Fibroblast of pulmonary artery (primary cell): Measurements from ENCODE around the gene PTPN13.

Source experiments
- DNase-seq: peaks from one replicate; pipeline ENCODE4 v3.0.0-alpha.2; 2010; ENCODE audit warnings: low read depth
- H3K4me3 ChIP-seq: replicated peaks from 2 replicates; pipeline ENCODE4 v1.5.1; 2011; ENCODE audit warnings: low read depth, mild to moderate bottlenecking, control low read depth, low read length, moderate library complexity
- CTCF ChIP-seq: IDR thresholded peaks from 2 replicates; pipeline ENCODE4 v1.5.1; 2011; ENCODE audit warnings: mild to moderate bottlenecking, control low read depth, low read length, inconsistent platforms; ENCODE audit errors: missing control alignments

Gene PTPN13

GRCh38 chr4:86600007-86600653 lies 6.0 kb downstream of the PTPN13 start:
- no peak for DNase-seq
- no peak for TF ChIP-seq CTCF
- H3K4me3 ChIP-seq: no peak overlapping the region

- TF ChIP-seq CTCF: no peak
Measured at GRCh38 chr4:86603311-86603885, 9.3 kb downstream of the PTPN13 start.

GRCh38 chr4:86606809-86607208 lies 12.7 kb downstream of the PTPN13 start:
- no peak for TF ChIP-seq CTCF
- no peak for DNase-seq
- no peak overlapping the region for H3K4me3 ChIP-seq

More at GRCh38 chr4:86603311-86603885, 9.3 kb downstream of the PTPN13 start:
- DNase-seq: no peak
- no peak overlapping the region for H3K4me3 ChIP-seq

- DNase-seq: no peak
- H3K4me3 ChIP-seq: no peak overlapping the region
- TF ChIP-seq CTCF: no peak
Measured at GRCh38 chr4:86608757-86609375, 14.8 kb downstream of the PTPN13 start.

- no peak for TF ChIP-seq CTCF
- H3K4me3 ChIP-seq: no peak overlapping the region
- no peak for DNase-seq
Measured at GRCh38 chr4:86611757-86612156, 17.6 kb downstream of the PTPN13 start.

- no peak overlapping the region for H3K4me3 ChIP-seq
- TF ChIP-seq CTCF: no peak
- no peak for DNase-seq
Measured at GRCh38 chr4:86613734-86614133, 19.6 kb downstream of the PTPN13 start.

GRCh38 chr4:86614865-86615264 lies 20.8 kb downstream of the PTPN13 start:
- no peak overlapping the region for H3K4me3 ChIP-seq
- DNase-seq: no peak
- no peak for TF ChIP-seq CTCF
